ENCODE measurements around the gene LRRFIP1.
"Not testable (repeated sequence)": the region's sequence is repeated elsewhere in the genome, so short reads cannot be mapped to it uniquely, and the experiment has no call there.

The LRRFIP1 gene

GRCh38 chr2:237686659-237687136 lies 59.3 kb downstream of the LRRFIP1 start:
- DNase-seq (ENCODE audit: low read depth), result no peak

GRCh38 chr2:237688081-237688480 lies 60.7 kb downstream of the LRRFIP1 start:
- no peak for DNase-seq (ENCODE audit: low read depth)

GRCh38 chr2:237688541-237688940 lies 61.2 kb downstream of the LRRFIP1 start:
- not testable (repeated sequence) for DNase-seq (ENCODE audit: low read depth)

GRCh38 chr2:237689336-237690131 lies 62.1 kb downstream of the LRRFIP1 start:
- DNase-seq (ENCODE audit: low read depth), result no peak

GRCh38 chr2:237691029-237691907 lies 63.9 kb downstream of the LRRFIP1 start:
- no peak for DNase-seq (ENCODE audit: low read depth)

- DNase-seq (ENCODE audit: low read depth), result peak; percentile 72
Measured at GRCh38 chr2:237691908-237692600, 64.7 kb downstream of the LRRFIP1 start.

GRCh38 chr2:237692601-237693290 lies 65.4 kb downstream of the LRRFIP1 start:
- DNase-seq (ENCODE audit: low read depth), result no peak

GRCh38 chr2:237693291-237693994 lies 66.1 kb downstream of the LRRFIP1 start:
- no peak for DNase-seq (ENCODE audit: low read depth)

- no peak for DNase-seq (ENCODE audit: low read depth)
Measured at GRCh38 chr2:237694415-237695194, 67.2 kb downstream of the LRRFIP1 start.

- DNase-seq (ENCODE audit: low read depth), result peak; percentile 89
Measured at GRCh38 chr2:237695201-237695780, 67.9 kb downstream of the LRRFIP1 start.

GRCh38 chr2:237696461-237696860 lies 69.1 kb downstream of the LRRFIP1 start:
- DNase-seq (ENCODE audit: low read depth), result no peak

GRCh38 chr2:237697586-237698357 lies 70.4 kb downstream of the LRRFIP1 start:
- no peak for DNase-seq (ENCODE audit: low read depth)

GRCh38 chr2:237698358-237698694 lies 70.9 kb downstream of the LRRFIP1 start:
- no peak for DNase-seq (ENCODE audit: low read depth)

GRCh38 chr2:237699870-237700511 lies 72.6 kb downstream of the LRRFIP1 start:
- DNase-seq (ENCODE audit: low read depth), result no peak

GRCh38 chr2:237700512-237701032 lies 73.2 kb downstream of the LRRFIP1 start:
- peak; percentile 90 for DNase-seq (ENCODE audit: low read depth)

- DNase-seq (ENCODE audit: low read depth), result no peak
Measured at GRCh38 chr2:237701033-237701858, 73.9 kb downstream of the LRRFIP1 start.

- no peak for DNase-seq (ENCODE audit: low read depth)
Measured at GRCh38 chr2:237701859-237702390, 74.5 kb downstream of the LRRFIP1 start.

Measured in stromal cell of bone marrow (primary cell).